RWPE1 (cell line): ENCODE data around the gene UPK2.
A peak's percentile ranks its signal among the peaks of the same experiment; 100 is the strongest.

Experiments used
- CTCF ChIA-PET: fragments of 350-600 bp; sonication (Branson Sonifier 250); formaldehyde crosslinking; extraction: SDS; loops from one replicate; lab custom pipeline; 2021; lab: Yijun Ruan, JAX
- POLR2A ChIA-PET: fragments of 400-600 bp; formaldehyde crosslinking; extraction: SDS; loops from one replicate; lab custom pipeline; 2020; ENCODE audit warnings: antibody characterized with exemption; ENCODE audit not compliant: low non-redundant PET; lab: Yijun Ruan, JAX
- DNase-seq: peaks from one replicate; pipeline ENCODE4 v3.0.0; 2012; ENCODE audit warnings: low spot score
- H3K27ac ChIP-seq: fragments of 450-650 bp; 2 replicates; pipeline ENCODE4 v1.5.1; 2017
- TF ChIP-seq, protein P1 (sequence below): fragments of 450-650 bp; conservative IDR thresholded peaks from 2 replicates; pipeline ENCODE4 v1.5.1; 2017; ENCODE audit warnings: low read depth, mild to moderate bottlenecking

Gene UPK2

DNA sequence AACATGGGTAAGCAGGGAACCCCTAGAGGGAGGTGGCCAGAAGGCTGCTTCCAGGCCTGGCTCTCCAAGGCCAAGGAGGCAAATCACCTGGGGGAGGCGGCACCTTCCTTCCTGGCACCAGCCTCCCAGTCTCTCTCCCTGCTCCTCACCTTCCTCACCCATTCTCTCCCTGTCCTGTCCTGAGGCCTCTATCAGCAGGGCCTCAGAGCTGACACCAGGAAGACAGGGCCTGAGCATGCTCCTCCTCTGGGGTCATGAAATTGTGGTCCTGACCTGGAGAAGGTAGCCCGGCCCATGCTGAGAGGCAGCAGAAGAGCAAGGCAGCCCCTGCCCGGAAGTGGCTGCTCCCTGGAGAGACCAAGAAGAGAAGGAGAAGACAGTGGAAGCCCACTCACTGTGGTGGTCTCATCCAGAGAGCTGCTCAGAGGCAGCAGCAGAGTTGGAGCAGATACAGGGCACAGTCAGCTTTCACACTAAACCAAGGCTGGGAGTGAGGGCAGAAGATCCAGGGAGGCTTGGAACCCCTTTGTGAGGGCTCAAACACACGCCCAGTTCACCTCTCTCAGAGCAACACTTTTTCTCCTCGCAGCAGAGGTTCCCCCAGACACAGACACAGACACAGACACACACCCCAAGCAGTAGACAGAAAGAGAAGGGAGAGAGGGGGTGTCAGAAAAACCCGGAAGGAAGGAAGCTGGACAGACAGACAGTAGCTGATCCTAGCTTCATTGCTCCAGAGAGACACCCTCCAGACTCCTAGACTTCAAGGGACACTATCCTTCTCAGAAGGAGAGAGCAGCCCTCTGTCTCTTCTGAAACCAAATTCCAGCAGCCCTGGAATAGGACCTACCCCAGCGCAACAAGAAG is 32.1 kb upstream of the UPK2 start:
- TF ChIP-seq, protein P1, sequence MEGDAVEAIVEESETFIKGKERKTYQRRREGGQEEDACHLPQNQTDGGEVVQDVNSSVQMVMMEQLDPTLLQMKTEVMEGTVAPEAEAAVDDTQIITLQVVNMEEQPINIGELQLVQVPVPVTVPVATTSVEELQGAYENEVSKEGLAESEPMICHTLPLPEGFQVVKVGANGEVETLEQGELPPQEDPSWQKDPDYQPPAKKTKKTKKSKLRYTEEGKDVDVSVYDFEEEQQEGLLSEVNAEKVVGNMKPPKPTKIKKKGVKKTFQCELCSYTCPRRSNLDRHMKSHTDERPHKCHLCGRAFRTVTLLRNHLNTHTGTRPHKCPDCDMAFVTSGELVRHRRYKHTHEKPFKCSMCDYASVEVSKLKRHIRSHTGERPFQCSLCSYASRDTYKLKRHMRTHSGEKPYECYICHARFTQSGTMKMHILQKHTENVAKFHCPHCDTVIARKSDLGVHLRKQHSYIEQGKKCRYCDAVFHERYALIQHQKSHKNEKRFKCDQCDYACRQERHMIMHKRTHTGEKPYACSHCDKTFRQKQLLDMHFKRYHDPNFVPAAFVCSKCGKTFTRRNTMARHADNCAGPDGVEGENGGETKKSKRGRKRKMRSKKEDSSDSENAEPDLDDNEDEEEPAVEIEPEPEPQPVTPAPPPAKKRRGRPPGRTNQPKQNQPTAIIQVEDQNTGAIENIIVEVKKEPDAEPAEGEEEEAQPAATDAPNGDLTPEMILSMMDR, result no peak
- POLR2A ChIA-PET, result interaction anchor here (0.6 to 2.1 kb wide), 3 partner anchors 11 to 231 kb away, joined by 3 to 8 read pairs (median 4); no protein-coding TSS in a partner anchor
- CTCF ChIA-PET, result interaction anchor here (1.2 to 3.0 kb wide), 4 partner anchors 14 to 265 kb away, joined by 3 to 17 read pairs (median 4); partner anchors contain the start of gene UPK2
- peak overlapping the region; percentile 100 for H3K27ac ChIP-seq
- no peak for DNase-seq

DNA sequence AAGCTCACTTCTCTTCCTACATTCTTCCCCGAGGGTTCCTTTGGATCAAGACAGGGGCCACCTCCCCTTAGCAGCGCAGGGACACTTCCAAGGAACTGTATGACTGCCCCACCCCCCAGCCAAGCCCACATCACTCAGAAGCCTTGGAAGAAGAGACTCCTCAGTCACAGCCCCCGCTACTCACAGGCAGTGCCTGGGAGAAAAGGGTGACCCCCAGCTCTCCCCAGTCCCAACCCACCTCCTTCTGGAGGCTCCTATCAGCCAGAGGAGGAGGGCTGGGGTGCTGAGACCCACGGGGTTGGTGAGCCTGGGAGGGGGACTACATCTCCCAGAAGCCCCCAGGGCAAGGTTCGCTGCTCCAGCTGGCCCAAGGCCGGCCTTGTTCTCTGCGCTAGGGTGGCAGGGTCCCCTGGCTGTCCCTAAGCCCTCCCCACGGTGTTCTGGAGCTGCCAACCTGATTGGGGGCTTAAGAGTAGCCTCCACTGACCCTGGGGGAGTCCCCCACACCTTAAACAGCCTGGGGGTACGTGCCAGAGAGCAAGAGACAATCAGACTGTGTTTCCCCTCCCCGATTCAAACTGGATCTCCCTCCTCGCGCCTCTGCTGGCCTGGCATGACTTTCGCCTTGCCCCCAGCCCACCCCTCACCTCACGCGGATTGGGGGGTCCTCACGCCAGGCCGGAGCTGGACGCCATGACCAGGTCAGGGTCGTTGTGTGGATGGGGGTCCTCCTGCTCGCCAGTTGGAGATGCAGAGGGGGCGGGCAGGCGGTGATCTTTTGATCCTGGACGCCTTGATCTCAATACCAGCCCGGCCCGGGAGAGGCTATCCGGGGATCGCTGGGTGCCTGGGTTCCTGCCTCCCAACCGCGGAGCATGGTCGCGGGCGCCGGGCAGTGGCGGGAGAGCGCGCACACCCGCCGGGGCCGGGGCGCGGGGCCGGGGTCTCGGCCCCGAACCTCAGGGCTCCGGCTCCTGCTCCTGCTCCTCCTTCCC is 31.2 kb upstream of the UPK2 start:
- DNase-seq, result no peak
- peak overlapping the region; percentile 100 for H3K27ac ChIP-seq
- TF ChIP-seq, protein P1, result no peak
- CTCF ChIA-PET, result interaction anchor here (0.6 to 3.0 kb wide), 8 partner anchors 8 to 266 kb away, joined by 3 to 17 read pairs (median 4); partner anchors contain the start of gene DDX6
- POLR2A ChIA-PET, result interaction anchor here (0.6 to 1.2 kb wide), 4 partner anchors 12 to 232 kb away, joined by 3 to 9 read pairs (median 4); no protein-coding TSS in a partner anchor

DNA sequence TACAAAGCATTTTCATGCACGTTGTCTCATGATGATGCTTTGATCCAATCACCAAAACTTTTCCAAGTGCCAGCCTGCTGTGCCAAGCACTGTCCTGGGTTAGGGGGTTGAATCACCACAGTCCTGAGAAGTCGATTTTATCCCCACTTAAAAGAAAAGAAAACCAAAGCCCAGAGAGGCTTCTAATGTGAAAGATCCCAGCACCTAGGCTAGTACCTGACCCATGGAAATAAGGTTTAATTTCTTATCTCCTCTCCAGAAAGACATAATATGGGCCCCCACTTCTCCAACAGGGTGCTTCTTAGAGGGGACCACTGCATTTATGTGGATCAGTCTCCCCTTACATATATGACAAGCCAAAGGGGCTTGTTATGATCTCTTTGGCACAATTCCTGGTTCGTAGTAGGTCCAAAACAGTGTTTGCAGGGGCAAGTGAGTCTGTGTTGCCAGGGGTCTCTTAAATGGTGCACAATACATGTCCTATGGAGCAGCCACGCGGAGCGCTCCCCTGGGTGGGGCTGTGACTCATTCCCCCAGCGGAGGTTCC is 28.5 kb upstream of the UPK2 start:
- H3K27ac ChIP-seq, result peak overlapping the region; percentile 100
- POLR2A ChIA-PET, result no interaction called here
- CTCF ChIA-PET, result interaction anchor here (1.3 to 2.6 kb wide), 4 partner anchors 15 to 135 kb away, joined by 3 to 16 read pairs (median 9); no protein-coding TSS in a partner anchor
- TF ChIP-seq, protein P1, result no peak
- no peak for DNase-seq

DNA sequence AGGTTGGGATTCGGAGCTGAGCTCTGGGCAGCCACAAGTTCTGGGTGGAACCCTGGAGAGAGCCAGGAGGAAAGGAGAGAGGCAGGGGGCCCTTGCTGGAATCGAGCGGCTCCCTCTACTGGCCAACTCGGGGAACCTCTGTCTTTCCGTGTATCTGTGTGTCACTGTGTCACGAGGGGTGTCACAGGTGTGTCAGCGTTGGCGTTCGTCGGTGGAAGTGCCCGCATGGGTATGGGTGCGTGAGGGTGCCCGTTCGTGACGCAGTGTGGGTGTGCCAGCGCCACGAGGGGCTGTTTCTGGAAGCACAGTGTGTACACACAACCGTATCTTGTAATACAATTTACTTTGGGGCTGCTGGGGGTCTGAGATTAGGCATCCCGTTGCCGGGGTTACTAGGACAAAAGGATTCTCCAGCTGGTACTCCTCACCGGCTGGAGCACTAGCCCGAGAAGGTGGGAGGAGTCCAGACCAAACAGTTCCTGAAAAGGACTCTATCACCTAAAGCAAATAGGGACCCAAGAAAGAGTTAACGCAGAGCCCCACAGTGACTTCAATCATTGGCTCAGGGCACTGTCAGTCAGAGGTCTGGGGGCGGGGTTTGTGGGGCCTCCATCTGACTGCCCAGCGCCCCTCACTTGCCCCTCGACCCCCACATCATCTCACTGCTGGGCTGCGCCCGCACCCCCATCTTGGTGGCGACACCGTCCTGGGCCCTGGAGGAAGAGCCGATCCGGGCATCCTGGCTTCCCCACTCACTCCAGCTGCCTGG is 27.8 kb upstream of the UPK2 start:
- ChIA-PET CTCF (interaction anchor here (0.6 to 2.6 kb wide), 7 partner anchors 16 to 242 kb away, joined by 3 to 16 read pairs (median 3); no protein-coding TSS in a partner anchor), POLR2A (no interaction called here)
- TF ChIP-seq, protein P1, result peak; percentile 92
- peak; percentile 98 for DNase-seq
- peak overlapping the region; percentile 100 for H3K27ac ChIP-seq

DNA sequence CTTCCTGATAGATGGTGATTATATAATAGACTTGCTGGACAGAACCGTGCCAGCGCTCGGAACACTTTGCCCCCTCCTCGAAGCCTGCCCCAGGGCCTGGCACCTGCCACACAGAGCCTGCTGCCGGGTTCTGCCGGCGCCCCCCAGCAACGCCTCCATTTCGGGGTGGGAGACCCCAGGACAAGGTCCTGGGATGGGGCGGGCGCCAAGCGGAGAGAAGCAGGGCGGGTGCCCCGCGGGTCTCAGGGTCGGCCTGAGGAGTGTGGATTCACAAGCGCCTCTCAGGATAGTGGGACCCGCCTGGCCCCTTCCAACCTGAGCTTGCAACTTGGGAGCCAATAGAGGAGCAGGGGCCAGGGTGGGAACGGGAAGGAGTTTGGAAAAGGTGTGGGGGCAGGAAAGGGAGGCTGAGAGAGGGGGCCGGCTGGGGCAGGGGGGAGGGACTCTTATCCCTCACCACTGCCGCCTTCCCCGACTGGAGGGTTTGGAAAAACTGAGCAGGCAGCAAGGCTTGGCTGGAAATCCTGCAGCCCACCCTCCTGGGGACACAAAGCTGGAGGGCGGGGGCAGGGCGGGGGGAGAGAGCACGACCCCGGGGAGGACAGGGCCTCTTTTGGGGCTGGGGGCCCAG is 27.1 kb upstream of the UPK2 start:
- DNase-seq, result peak; percentile 62
- H3K27ac ChIP-seq, result peak overlapping the region; percentile 100
- TF ChIP-seq, protein P1, result no peak
- POLR2A ChIA-PET, result no interaction called here
- CTCF ChIA-PET, result interaction anchor here (0.6 to 2.6 kb wide), 8 partner anchors 16 to 242 kb away, joined by 3 to 16 read pairs (median 4); no protein-coding TSS in a partner anchor
